ENCODE data around the gene ADK.

Gene ADK

DNA sequence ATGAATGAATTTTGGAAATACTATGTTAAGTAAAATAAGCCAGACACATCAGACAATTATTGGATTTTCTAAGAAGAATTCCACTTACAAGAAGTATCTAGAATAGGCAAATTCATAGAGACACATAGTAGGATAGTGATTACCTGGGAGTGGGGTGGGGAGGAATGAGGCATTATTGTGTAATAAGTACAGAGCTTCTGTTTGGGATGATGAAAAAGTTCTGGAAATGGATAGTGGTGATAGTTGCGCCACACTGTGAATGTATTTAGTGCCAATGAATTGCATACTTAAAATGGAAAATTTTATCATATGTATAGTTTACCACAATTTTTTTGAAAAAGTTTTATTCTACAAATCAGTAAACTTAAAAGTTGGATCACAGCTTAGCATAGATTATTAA, 378.2 kb downstream of the ADK start:
- Histone ChIP-seq H3K27ac (no peak overlapping the region), H3K36me3 (ENCODE audit: control insufficient read depth, insufficient read depth, low read length) (no peaks in the 10 kb centered on the region), H3K4me1 (no peaks in the 10 kb centered on the region), H3K79me2 (no peaks in the 10 kb centered on the region), H3K4me2 (ENCODE audit: low read length) (no peak overlapping the region), H3K9ac (no peak overlapping the region), H3K4me3 (ENCODE audit: low read depth, low read length) (no peak overlapping the region), H3K9me3 (ENCODE audit: control insufficient read depth, low read length) (no peaks in the 10 kb centered on the region), H3K27me3 (ENCODE audit: control insufficient read depth, insufficient read depth, low read length) (no peaks in the 10 kb centered on the region), H2AFZ (no peak overlapping the region)
- TF ChIP-seq, protein P1, sequence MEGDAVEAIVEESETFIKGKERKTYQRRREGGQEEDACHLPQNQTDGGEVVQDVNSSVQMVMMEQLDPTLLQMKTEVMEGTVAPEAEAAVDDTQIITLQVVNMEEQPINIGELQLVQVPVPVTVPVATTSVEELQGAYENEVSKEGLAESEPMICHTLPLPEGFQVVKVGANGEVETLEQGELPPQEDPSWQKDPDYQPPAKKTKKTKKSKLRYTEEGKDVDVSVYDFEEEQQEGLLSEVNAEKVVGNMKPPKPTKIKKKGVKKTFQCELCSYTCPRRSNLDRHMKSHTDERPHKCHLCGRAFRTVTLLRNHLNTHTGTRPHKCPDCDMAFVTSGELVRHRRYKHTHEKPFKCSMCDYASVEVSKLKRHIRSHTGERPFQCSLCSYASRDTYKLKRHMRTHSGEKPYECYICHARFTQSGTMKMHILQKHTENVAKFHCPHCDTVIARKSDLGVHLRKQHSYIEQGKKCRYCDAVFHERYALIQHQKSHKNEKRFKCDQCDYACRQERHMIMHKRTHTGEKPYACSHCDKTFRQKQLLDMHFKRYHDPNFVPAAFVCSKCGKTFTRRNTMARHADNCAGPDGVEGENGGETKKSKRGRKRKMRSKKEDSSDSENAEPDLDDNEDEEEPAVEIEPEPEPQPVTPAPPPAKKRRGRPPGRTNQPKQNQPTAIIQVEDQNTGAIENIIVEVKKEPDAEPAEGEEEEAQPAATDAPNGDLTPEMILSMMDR (IDR thresholded peaks at IDR 0.05) = no peak

DNA sequence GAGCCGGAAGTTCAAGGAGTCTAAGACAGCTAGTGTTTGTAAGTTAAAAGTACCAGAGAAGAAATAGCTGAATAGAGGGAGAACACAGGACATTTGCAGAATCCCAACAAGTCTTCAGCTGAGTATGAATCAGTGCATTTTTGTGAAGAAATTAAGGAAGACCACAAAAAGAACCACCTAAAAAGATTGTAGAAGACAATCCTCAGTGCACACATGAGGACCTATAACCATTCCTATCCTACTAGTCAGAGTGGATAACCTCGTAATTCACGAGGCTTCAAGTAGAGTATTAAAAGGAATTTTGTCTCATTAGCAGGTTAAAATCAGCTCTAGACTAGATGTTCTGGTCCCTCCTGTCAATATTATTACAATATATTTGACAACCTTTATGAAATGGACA, 380.0 kb downstream of the ADK start:
- TF ChIP-seq, protein P1 (IDR thresholded peaks at IDR 0.05) = no peak
- Histone ChIP-seq H3K27me3 (ENCODE audit: control insufficient read depth, insufficient read depth, low read length) (no peaks in the 10 kb centered on the region), H3K4me3 (ENCODE audit: low read depth, low read length) (no peak overlapping the region)

DNA sequence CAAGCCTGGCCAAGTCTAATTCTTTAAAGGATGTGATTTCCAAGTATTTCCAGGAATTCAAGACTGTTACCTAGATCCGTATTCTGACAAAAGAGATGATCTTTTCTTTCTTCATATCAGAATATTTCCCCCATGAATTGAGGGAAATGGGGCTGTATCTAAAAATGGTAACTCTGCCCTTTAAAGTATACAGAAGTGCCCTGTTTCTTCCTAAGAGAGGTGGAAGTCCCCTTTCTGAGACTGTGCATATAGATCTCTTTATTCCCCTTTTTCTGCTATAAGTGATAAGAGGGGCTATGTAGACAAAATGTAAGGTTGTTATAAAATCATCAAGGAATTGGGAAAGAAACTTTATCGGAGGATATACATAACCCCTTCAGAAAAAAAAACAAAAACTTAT, 388.3 kb downstream of the ADK start:
- Histone ChIP-seq H3K9me3 (ENCODE audit: control insufficient read depth, low read length) (no peaks in the 10 kb centered on the region), H3K36me3 (ENCODE audit: control insufficient read depth, insufficient read depth, low read length) (no peaks in the 10 kb centered on the region), H3K27me3 (ENCODE audit: control insufficient read depth, insufficient read depth, low read length) (no peaks in the 10 kb centered on the region), H3K4me2 (ENCODE audit: low read length) (no peak overlapping the region), H3K79me2 (no peaks in the 10 kb centered on the region), H3K27ac (no peak overlapping the region), H3K4me3 (ENCODE audit: low read depth, low read length) (no peak overlapping the region), H2AFZ (no peak overlapping the region), H3K9ac (no peak overlapping the region), H3K4me1 (no peaks in the 10 kb centered on the region)
- TF ChIP-seq, protein P1 (IDR thresholded peaks at IDR 0.05) = no peak

More for the DNA sequence above, 380.0 kb downstream of the ADK start:
- Histone ChIP-seq H2AFZ (no peak overlapping the region), H3K4me1 (no peaks in the 10 kb centered on the region), H3K27ac (no peak overlapping the region), H3K4me2 (ENCODE audit: low read length) (no peak overlapping the region), H3K9me3 (ENCODE audit: control insufficient read depth, low read length) (no peaks in the 10 kb centered on the region), H3K9ac (no peak overlapping the region), H3K79me2 (no peaks in the 10 kb centered on the region), H3K36me3 (ENCODE audit: control insufficient read depth, insufficient read depth, low read length) (no peaks in the 10 kb centered on the region)

DNA sequence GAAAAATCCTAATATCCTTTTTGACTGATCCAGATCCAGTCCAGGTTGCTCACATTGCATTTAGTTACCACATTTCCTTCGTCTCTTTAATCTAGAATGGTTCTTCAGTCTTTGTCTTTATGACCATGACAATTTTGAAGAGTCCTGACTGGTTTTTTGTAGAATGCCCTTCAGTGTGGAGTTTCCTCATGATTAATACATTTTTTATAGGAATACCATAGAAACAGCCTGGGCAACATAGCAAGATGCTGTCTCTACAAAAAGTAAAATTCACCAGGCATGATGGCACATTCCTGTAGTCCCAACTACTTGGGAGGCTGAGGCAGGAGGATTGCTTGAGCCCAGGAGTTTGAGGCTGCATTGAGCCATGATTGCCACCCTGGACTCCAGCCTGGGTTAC, 390.4 kb downstream of the ADK start:
- Histone ChIP-seq H3K9ac (no peak overlapping the region), H3K79me2 (no peaks in the 10 kb centered on the region), H3K4me1 (no peaks in the 10 kb centered on the region), H3K4me2 (ENCODE audit: low read length) (no peak overlapping the region), H3K27me3 (ENCODE audit: control insufficient read depth, insufficient read depth, low read length) (no peaks in the 10 kb centered on the region), H3K4me3 (ENCODE audit: low read depth, low read length) (no peak overlapping the region), H3K36me3 (ENCODE audit: control insufficient read depth, insufficient read depth, low read length) (no peaks in the 10 kb centered on the region), H3K27ac (no peak overlapping the region), H3K9me3 (ENCODE audit: control insufficient read depth, low read length) (no peaks in the 10 kb centered on the region), H2AFZ (no peak overlapping the region)
- TF ChIP-seq, protein P1 (IDR thresholded peaks at IDR 0.05) = no peak

DNA sequence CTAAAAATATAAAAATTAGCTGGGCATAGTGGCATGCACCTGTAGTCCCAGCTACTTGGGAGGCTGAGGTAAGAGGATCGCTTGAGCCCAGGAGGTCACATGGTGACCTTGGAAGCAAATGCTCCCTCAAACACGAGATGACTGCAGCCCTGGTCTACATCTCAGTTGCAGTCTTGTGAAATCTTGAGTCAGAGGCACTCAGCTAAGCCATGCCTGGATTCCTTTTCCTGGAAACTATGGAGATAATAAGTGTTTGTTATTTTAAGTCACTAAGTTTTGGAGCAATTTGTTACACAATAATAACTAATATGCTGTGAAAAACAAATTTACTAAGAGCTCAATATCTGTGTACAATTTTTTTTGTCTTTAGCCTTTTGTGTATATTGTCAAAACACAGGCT, 391.1 kb downstream of the ADK start:
- TF ChIP-seq, protein P1 (IDR thresholded peaks at IDR 0.05) = no peak
- Histone ChIP-seq H3K27ac (no peak overlapping the region), H3K4me3 (ENCODE audit: low read depth, low read length) (no peak overlapping the region), H3K79me2 (no peaks in the 10 kb centered on the region), H3K36me3 (ENCODE audit: control insufficient read depth, insufficient read depth, low read length) (no peaks in the 10 kb centered on the region), H3K9ac (no peak overlapping the region), H3K27me3 (ENCODE audit: control insufficient read depth, insufficient read depth, low read length) (no peaks in the 10 kb centered on the region), H3K9me3 (ENCODE audit: control insufficient read depth, low read length) (no peaks in the 10 kb centered on the region), H2AFZ (no peak overlapping the region), H3K4me2 (ENCODE audit: low read length) (no peak overlapping the region), H3K4me1 (no peaks in the 10 kb centered on the region)

Measured in parathyroid adenoma (tissue), 2 donors.